Natural killer cell (primary cell): ENCODE data around the gene ALG11. TPM values are rescaled to one million over a fixed set of nuclear protein-coding genes. Genes with fewer than 3 reads are reported as not detected.

Experiments
- ATAC-seq, 3 donors: fragments of 150-1000 bp in 2 of 3; fragments of 200-7000 bp in 1 of 3; cut with Tn5 transposase; 1 replicate in 1 of 3; 2 replicates in 2 of 3; pipeline ENCODE4 v1.10.0; 2021; ENCODE audit warnings: mild to moderate bottlenecking in 2 of 3, moderate library complexity in 2 of 3
- DNase-seq, 2 donors: peaks; one replicate each; pipeline versions ENCODE4 v3.0.0 to v3.0.0-alpha.2; 2013 to 2021; ENCODE audit warnings: mixed read lengths in 1 of 2
- H3K27ac ChIP-seq: one replicate; pipeline ENCODE4 v1.5.1; 2013; ENCODE audit warnings: mild to moderate bottlenecking, low read length
- H3K27me3 ChIP-seq: one replicate; pipeline ENCODE4 v1.6.1; 2013; ENCODE audit warnings: low read length; ENCODE audit not compliant: control insufficient read depth, insufficient read depth
- H3K36me3 ChIP-seq: one replicate; pipeline ENCODE4 v1.6.1; 2013; ENCODE audit warnings: low read length; ENCODE audit not compliant: control insufficient read depth, insufficient read depth
- H3K4me1 ChIP-seq: one replicate; pipeline ENCODE4 v1.6.1; 2013; ENCODE audit warnings: low read length; ENCODE audit not compliant: control insufficient read depth, insufficient read depth
- H3K4me3 ChIP-seq: one replicate; pipeline ENCODE4 v1.5.1; 2013; ENCODE audit warnings: low read length
- H3K9me3 ChIP-seq: one replicate; pipeline ENCODE4 v1.6.1; 2013; ENCODE audit warnings: low read length; ENCODE audit not compliant: control insufficient read depth, insufficient read depth
- H3K27ac Mint-ChIP-seq, 2 donors: one replicate each; pipeline ENCODE4 v1.8.0; 2022; ENCODE audit warnings: mild to moderate bottlenecking in 2 of 2, mixed read lengths in 2 of 2, moderate library complexity in 1 of 2
- H3K27me3 Mint-ChIP-seq, 2 donors: one replicate each; pipeline ENCODE4 v1.8.0; 2022; ENCODE audit warnings: low read depth in 2 of 2, mixed read lengths in 2 of 2
- H3K36me3 Mint-ChIP-seq: one replicate; pipeline ENCODE4 v1.8.0; 2022; ENCODE audit warnings: mixed read lengths
- H3K4me1 Mint-ChIP-seq, 2 donors: one replicate each; pipeline ENCODE4 v1.8.0; 2022; ENCODE audit warnings: mixed read lengths in 2 of 2
- H3K4me3 Mint-ChIP-seq: one replicate; pipeline ENCODE4 v1.8.0; 2022; ENCODE audit warnings: mild to moderate bottlenecking, moderate library complexity, mixed read lengths
- H3K9me3 Mint-ChIP-seq, 2 donors: one replicate each; pipeline ENCODE4 v1.8.0; 2022; ENCODE audit warnings: mixed read lengths in 2 of 2
- CTCF ChIP-seq: fragments of 200-600 bp; IDR thresholded peaks from one replicate; pipeline ENCODE4 v1.8.0; 2022; ENCODE audit warnings: antibody characterized with exemption
- WGBS: methylation state at CpG from one replicate; pipeline ENCODE4 v1.1.7; 2013; ENCODE audit warnings: missing lambda C conversion rate; ENCODE audit not compliant: insufficient coverage; 5-methylcytosine and 5-hydroxymethylcytosine counted together
- intact Hi-C: fragments of 100-400 bp; cut with micrococcal nuclease; formaldehyde crosslinking; loops from one replicate; pipeline ENCODE4 v1.14.2; 2022
- total RNA-seq, 4 donors: library from RNA; stranded (reverse); fragments of 120-200 nt in 1 of 4; gene quantifications; one replicate each; pipeline versions ENCODE4 v1.2.3 to v1.2.4, GENCODE V29; 2013 to 2022

ALG11 gene
- total RNA-seq, 3 donors from 2014 or later (not counting 1 experiment from before 2014, with no cell fraction given) = 30.8 to 35.8 (median 35.2) TPM

- Mint-ChIP-seq H3K27me3 (peaks cover 7 to 13% of the 10 kb centered on the region in 2 donors), H3K9me3 (no peaks in the 10 kb centered on the region), H3K27ac (no peak overlapping the region), H3K4me1 (peaks cover 5 to 17% of the 10 kb centered on the region in 2 donors), H3K36me3 (no peaks in the 10 kb centered on the region), H3K4me3 (no peak overlapping the region)
- Histone ChIP-seq H3K4me1 (peaks cover 8% of the 10 kb centered on the region), H3K4me3 (no peak overlapping the region), H3K27me3 (no peaks in the 10 kb centered on the region), H3K27ac (no peak overlapping the region), H3K36me3 (no peaks in the 10 kb centered on the region), H3K9me3 (no peaks in the 10 kb centered on the region)
- no peak for TF ChIP-seq CTCF
- no peak for ATAC-seq
- 33% methylated on average over 5 of the region's 5 CpGs for WGBS
- peak in 1 of 2 donors; percentile 42 for DNase-seq
- intact Hi-C loops = no loop called here
Observed at GRCh38 chr13:51970349-51970748, 41.8 kb upstream of the ALG11 start.

DNA sequence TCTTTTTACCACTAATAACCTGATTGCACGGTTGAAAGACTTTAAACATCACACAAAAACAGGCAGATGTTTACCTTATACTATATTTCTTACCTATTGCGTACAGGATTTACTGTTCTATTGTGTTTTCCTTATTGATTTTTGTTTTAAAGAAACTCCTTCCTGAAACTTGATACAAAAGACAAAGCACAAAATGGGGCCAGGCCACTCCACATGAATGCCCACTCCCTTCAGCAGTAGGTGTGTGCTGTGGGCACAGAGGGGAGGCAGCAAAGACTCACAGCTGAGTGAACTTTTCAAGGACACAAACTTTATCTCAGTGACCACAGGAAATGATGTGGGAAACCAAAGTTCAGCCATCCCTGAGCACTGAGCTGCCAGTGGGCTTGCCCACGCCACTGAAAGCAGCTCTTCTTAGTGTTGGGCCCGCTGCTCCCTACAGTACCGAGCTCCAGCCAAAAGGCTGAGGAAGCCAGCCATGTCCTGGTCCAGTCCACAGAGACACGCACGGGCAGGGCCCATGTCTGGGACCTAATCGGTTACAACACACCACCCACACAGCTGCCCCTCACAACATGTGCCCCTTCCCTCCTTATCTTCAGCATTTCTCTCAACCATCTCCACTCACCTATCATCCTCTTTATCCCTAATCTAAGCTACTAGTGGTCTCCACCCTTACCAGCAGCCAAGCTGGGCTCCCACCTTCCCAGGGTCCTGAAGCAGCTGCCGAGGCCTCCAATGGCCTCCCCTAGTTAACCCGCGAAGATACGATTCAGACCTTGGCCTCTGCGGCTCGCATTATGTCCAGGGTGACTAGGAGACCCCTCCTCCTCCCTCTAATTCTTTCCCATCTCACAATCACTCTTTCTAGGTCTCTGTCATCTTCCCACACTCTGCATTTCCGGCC, 40.4 kb upstream of the ALG11 start:
- DNase-seq = no peak
- 76% methylated on average over 13 of the region's 15 CpGs for WGBS
- Mint-ChIP-seq H3K4me3 (no peak overlapping the region), H3K27me3 (peaks cover 0 to 3% of the 10 kb centered on the region in 2 donors), H3K4me1 (peaks cover 0 to 17% of the 10 kb centered on the region in 2 donors), H3K27ac (no peak overlapping the region), H3K9me3 (no peaks in the 10 kb centered on the region), H3K36me3 (no peaks in the 10 kb centered on the region)
- Histone ChIP-seq H3K4me3 (no peak overlapping the region), H3K27me3 (no peaks in the 10 kb centered on the region), H3K27ac (no peak overlapping the region), H3K36me3 (no peaks in the 10 kb centered on the region), H3K9me3 (no peaks in the 10 kb centered on the region), H3K4me1 (peaks cover 8% of the 10 kb centered on the region)
- no peak for ATAC-seq
- no peak for TF ChIP-seq CTCF
- intact Hi-C loops = no loop called here

GRCh38 chr13:51974482-51974881, 37.7 kb upstream of the ALG11 start:
- 93% methylated on average over 6 of the region's 6 CpGs for WGBS
- H3K9me3 Mint-ChIP-seq = no peaks in the 10 kb centered on the region
- intact Hi-C loops = no loop called here
- TF ChIP-seq CTCF = no peak
- peaks cover 0 to 3% of the 10 kb centered on the region in 2 donors for H3K27me3 Mint-ChIP-seq
- H3K9me3 ChIP-seq = no peaks in the 10 kb centered on the region
- H3K36me3 Mint-ChIP-seq = no peaks in the 10 kb centered on the region
- no peak overlapping the region for H3K27ac Mint-ChIP-seq
- no peak overlapping the region for H3K4me3 ChIP-seq
- H3K36me3 ChIP-seq = no peaks in the 10 kb centered on the region
- H3K4me3 Mint-ChIP-seq = no peak overlapping the region
- no peak overlapping the region for H3K27ac ChIP-seq
- no peak for ATAC-seq
- DNase-seq = no peak
- peaks cover 0 to 11% of the 10 kb centered on the region in 2 donors for H3K4me1 Mint-ChIP-seq
- H3K4me1 ChIP-seq = peaks cover 8% of the 10 kb centered on the region
- H3K27me3 ChIP-seq = no peaks in the 10 kb centered on the region
